GM19452 (cell line): Measurements from ENCODE around the gene RNASEH2A.

ENCODE experiments used
- ATAC-seq: cut with Tn5 transposase; IDR thresholded peaks from one replicate; pipeline ENCODE4 v1.9.1; 2021; ENCODE audit not compliant: unreplicated experiment

Gene RNASEH2A

DNA sequence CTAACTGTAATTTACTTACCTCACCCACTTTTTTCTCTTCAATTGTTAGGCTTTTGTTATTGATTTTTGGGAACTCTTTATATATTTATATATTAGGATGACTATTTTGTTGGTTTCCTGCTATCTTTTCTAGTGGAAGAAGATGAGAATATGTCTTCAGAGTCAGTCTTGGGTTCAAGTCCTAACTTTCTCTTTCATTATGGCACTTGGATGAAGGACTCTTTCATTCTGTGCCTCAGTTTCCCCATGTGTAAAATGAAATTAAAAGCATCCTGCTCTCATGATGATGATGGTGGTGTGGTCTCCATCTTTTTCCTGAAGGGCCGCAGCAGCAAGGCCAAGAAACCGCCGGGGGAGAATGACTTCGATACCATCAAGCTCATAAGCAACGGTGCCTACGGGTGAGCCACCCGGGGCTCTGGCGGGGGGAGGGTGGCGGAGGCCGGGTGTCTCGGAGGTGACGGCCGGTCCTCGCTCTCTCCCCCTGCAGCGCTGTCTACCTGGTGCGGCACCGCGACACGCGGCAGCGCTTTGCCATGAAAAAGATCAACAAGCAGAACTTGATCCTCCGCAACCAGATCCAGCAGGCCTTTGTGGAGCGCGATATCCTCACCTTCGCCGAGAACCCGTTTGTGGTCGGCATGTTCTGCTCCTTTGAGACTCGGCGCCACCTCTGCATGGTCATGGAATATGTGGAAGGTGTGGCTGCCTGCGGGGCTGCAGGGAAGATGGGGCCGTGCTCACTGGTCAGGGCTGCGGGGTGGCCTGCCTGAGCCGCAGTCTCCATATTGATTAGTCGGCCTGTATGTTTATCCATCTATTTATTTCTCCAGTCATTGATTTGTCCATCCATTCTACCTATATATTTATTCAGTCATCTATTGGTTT lies 51.9 kb downstream of the RNASEH2A start:
- no peak for ATAC-seq

DNA sequence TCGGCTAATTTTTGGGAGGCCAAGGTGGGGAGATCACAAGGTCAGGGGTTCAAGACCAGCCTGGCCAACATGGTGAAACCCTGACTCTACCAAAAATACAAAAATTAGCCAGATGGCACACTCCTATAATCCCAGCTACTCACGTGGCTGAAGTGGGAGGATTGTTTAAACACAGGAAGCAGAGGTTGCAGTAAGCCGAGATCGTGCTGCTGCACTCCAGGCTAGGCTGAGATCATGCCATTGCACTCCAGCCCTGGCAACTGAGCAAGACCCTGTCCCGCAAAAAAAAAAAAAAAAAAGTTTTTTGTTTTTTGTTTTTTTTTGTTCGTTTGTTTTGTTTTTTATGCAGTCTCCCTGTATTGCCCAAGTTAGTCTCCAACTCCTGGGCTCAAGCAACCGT lies 53.2 kb downstream of the RNASEH2A start:
- no peak for ATAC-seq
